Fibroblast of lung (primary cell): ENCODE measurements around the gene CAPN8. TPM values are rescaled to one million over a fixed set of nuclear protein-coding genes. Genes with fewer than 3 reads are reported as not detected.

ENCODE experiments used
- DNase-seq, 2 donors: peaks; one replicate each; pipeline versions ENCODE4 v3.0.0 to v3.0.0-alpha.2; 2010; ENCODE audit warnings: low read depth in 2 of 2
- H2AFZ ChIP-seq: 2 replicates; pipeline ENCODE4 v1.5.1; 2012; ENCODE audit warnings: low read length, control low read depth, inconsistent platforms
- H3K27ac ChIP-seq: 2 replicates; pipeline ENCODE4 v1.5.1; 2011; ENCODE audit warnings: low read length, control low read depth; ENCODE audit not compliant: insufficient read depth
- H3K27me3 ChIP-seq: 2 replicates; pipeline ENCODE4 v1.5.1; 2011; ENCODE audit warnings: mild to moderate bottlenecking, low read length; ENCODE audit not compliant: control insufficient read depth, insufficient read depth
- H3K36me3 ChIP-seq: 2 replicates; pipeline ENCODE4 v1.5.1; 2011; ENCODE audit warnings: low read length; ENCODE audit not compliant: control insufficient read depth, insufficient read depth
- H3K4me1 ChIP-seq: 2 replicates; pipeline ENCODE4 v1.5.1; 2011; ENCODE audit warnings: low read length; ENCODE audit not compliant: control insufficient read depth, insufficient read depth; ENCODE audit errors: extremely low read depth
- H3K4me2 ChIP-seq: 2 replicates; pipeline ENCODE4 v1.5.1; 2011; ENCODE audit warnings: low read length, control low read depth; ENCODE audit not compliant: insufficient read depth; ENCODE audit errors: extremely low read depth
- H3K4me3 ChIP-seq, 4 experiments: fragments of 200-600 bp in 1 of 4; sonication (generic) in 1 of 4; replicated peaks in 1 of 4; 2 replicates each; pipeline ENCODE4 v1.5.1; 2011 to 2016; ENCODE audit warnings: low read length in 4 of 4, low read depth in 3 of 4, mild to moderate bottlenecking in 3 of 4, control low read depth in 2 of 4, inconsistent platforms in 1 of 4, mixed read lengths in 1 of 4; ENCODE audit not compliant: insufficient read depth in 1 of 4; ENCODE audit errors: control extremely low read depth in 1 of 4
- H3K79me2 ChIP-seq: 2 replicates; pipeline ENCODE4 v1.5.1; 2012; ENCODE audit warnings: mild to moderate bottlenecking, low read length, inconsistent platforms; ENCODE audit not compliant: control insufficient read depth, insufficient read depth
- H3K9ac ChIP-seq: 2 replicates; pipeline ENCODE4 v1.5.1; 2011; ENCODE audit warnings: mild to moderate bottlenecking, low read length, control low read depth; ENCODE audit not compliant: insufficient read depth
- H3K9me3 ChIP-seq: 2 replicates; pipeline ENCODE4 v1.5.1; 2012; ENCODE audit warnings: low read depth, low read length; ENCODE audit not compliant: control insufficient read depth, insufficient read depth
- H4K20me1 ChIP-seq: 2 replicates; pipeline ENCODE4 v1.5.1; 2011; ENCODE audit warnings: low read length; ENCODE audit not compliant: control insufficient read depth, insufficient read depth; ENCODE audit errors: extremely low read depth
- CTCF ChIP-seq, 2 donors: IDR thresholded peaks in 1 of 2; conservative IDR thresholded peaks in 1 of 2; 1 replicate in 1 of 2; 2 replicates in 1 of 2; pipeline ENCODE4 v1.5.1; 2011 to 2012; ENCODE audit warnings: low read length in 2 of 2, control low read depth in 1 of 2, inconsistent platforms in 1 of 2, low read depth in 1 of 2, mild to moderate bottlenecking in 1 of 2
- EZH2 ChIP-seq: IDR thresholded peaks from 2 replicates; pipeline ENCODE4 v1.5.1; 2012; ENCODE audit warnings: low read length, control low read depth, mild to moderate bottlenecking; ENCODE audit errors: missing control alignments
- polyA plus RNA-seq, 2 donors: library from polyadenylated mRNA; depleted of rRNA in 1 of 2; stranded (reverse) in 1 of 2; unstranded in 1 of 2; fragments of >200 nt; gene quantifications; 2 replicates each; pipeline ENCODE4 v1.2.1, GENCODE V29; 2011 to 2012; ENCODE audit warnings: missing spikeins in 1 of 2
- total RNA-seq: library from RNA; depleted of rRNA; stranded (reverse); fragments of >200 nt; gene quantifications from 2 replicates; pipeline ENCODE4 v1.2.1, GENCODE V29; 2014

The CAPN8 gene
- total and polyA plus RNA-seq, 2 donors (not counting 1 experiment from before 2014, with no cell fraction given) = not detected

GRCh38 chr1:223695014-223695548, 29.6 kb upstream of the CAPN8 start:
- no peaks in the 10 kb centered on the region for H3K79me2 ChIP-seq
- TF ChIP-seq CTCF (conservative IDR thresholded peaks at IDR 0.05 in 1 of 2, IDR thresholded peaks at IDR 0.05 in 1 of 2; ENCODE audit: low read depth in 1 of 2, low read length in 2 of 2) = no peak
- no peak for TF ChIP-seq EZH2
- H3K9me3 ChIP-seq = no peaks in the 10 kb centered on the region
- H3K4me3 ChIP-seq = no peak overlapping the region
- no peak overlapping the region for H3K4me2 ChIP-seq
- DNase-seq = no peak
- peaks cover 6% of the 10 kb centered on the region for H3K4me1 ChIP-seq
- no peaks in the 10 kb centered on the region for H3K36me3 ChIP-seq
- no peak overlapping the region for H3K9ac ChIP-seq
- no peak overlapping the region for H2AFZ ChIP-seq
- no peaks in the 10 kb centered on the region for H4K20me1 ChIP-seq
- no peaks in the 10 kb centered on the region for H3K27me3 ChIP-seq
- H3K27ac ChIP-seq = no peak overlapping the region

GRCh38 chr1:223691121-223691520, 25.6 kb upstream of the CAPN8 start:
- no peak for TF ChIP-seq CTCF (conservative IDR thresholded peaks at IDR 0.05 in 1 of 2, IDR thresholded peaks at IDR 0.05 in 1 of 2; ENCODE audit: low read depth in 1 of 2, low read length in 2 of 2)
- TF ChIP-seq EZH2 = no peak
- Histone ChIP-seq H3K9ac (no peak overlapping the region), H3K27ac (no peak overlapping the region), H3K9me3 (no peaks in the 10 kb centered on the region), H3K36me3 (no peaks in the 10 kb centered on the region), H2AFZ (no peak overlapping the region), H3K4me3 (no peak overlapping the region), H3K27me3 (peaks cover 3% of the 10 kb centered on the region), H3K79me2 (no peaks in the 10 kb centered on the region), H3K4me1 (no peaks in the 10 kb centered on the region), H3K4me2 (no peak overlapping the region), H4K20me1 (no peaks in the 10 kb centered on the region)
- DNase-seq = no peak

GRCh38 chr1:223684488-223684792, 18.9 kb upstream of the CAPN8 start:
- no peak overlapping the region for H3K27ac ChIP-seq
- H3K36me3 ChIP-seq = no peaks in the 10 kb centered on the region

More at GRCh38 chr1:223684488-223684792, 18.9 kb upstream of the CAPN8 start:
- Histone ChIP-seq H3K4me1 (no peaks in the 10 kb centered on the region), H3K79me2 (no peaks in the 10 kb centered on the region), H3K4me2 (no peak overlapping the region), H3K9ac (no peak overlapping the region), H2AFZ (no peak overlapping the region), H3K9me3 (no peaks in the 10 kb centered on the region), H3K27me3 (peaks cover 13% of the 10 kb centered on the region), H3K4me3 (no peak overlapping the region), H4K20me1 (no peaks in the 10 kb centered on the region)
- TF ChIP-seq CTCF (conservative IDR thresholded peaks at IDR 0.05 in 1 of 2, IDR thresholded peaks at IDR 0.05 in 1 of 2; ENCODE audit: low read depth in 1 of 2, low read length in 2 of 2) (no peak), EZH2 (no peak)
- no peak for DNase-seq
